Measurements from ENCODE around the gene CCNG1.

Gene CCNG1

DNA sequence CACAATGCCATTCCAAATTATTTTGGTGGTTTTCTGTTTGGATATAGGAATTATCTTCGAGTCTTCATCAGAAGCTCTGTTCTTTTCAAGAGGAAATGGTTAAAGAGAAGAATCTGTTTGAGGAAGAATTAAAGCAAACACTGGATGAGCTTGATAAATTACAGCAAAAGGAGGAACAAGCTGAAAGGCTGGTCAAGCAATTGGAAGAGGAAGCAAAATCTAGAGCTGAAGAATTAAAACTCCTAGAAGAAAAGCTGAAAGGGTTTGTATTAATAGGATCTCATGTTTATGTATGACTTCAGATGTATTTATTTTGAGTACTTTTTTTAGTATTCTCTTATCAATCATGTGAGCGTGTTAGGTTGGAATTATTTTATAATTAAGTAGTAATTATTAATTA lies 38.0 kb downstream of the CCNG1 start:
- H3K4me3 ChIP-seq (ENCODE audit: low read depth, low read length) = no peak overlapping the region
- no peak for DNase-seq (ENCODE audit: low read depth)

DNA sequence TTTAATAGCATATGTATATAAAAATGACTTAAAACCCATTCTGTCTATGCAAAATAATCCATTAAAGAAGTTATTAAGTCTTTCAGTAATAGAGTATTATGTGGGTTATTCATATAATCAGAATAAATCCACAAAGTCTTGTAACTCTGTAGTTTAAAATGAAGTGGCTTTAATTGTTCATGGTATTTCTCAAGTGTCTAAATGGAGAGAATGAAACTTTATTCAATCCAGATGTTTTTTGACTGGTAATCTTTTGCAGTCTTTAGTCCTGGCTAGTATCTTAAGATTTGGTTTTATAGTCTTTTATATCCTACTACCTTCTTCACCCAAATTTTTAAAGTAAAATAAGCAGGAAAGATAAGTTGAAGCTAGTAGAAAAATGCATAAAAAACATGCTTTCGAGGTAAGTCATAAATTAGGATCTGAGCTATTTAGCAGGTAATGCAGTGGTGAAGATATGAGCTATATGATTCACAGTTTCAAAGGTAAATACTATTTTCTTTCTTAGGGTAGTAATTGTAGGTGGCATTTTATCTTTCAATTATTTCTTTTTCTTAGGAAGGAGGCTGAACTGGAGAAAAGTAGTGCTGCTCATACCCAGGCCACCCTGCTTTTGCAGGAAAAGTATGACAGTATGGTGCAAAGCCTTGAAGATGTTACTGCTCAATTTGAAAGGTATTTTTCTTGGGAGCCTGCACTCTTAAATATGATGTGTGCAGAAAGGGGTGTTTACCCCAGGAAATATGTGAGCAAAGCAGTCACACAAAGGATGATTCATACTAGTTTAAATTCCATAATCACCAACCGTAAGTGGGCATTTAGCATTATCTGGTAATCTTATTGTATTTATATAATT lies 41.0 kb downstream of the CCNG1 start:
- no peak overlapping the region for H3K4me3 ChIP-seq (ENCODE audit: low read depth, low read length)
- no peak for DNase-seq (ENCODE audit: low read depth)

DNA sequence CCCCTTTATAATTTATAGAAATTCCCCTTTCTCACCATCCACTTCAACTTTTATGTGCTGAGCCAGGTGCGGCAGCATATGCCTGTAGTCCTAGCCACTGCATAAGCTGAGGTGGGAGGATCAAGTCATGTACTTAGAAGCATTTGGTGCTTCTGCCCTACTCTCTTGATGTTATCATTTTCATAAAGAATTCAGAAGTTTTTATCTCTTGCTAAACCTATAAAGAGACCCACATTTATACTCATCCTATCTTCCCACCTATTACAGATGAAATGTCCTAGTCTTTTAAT lies 41.5 kb downstream of the CCNG1 start:
- DNase-seq (ENCODE audit: low read depth) = no peak

DNA sequence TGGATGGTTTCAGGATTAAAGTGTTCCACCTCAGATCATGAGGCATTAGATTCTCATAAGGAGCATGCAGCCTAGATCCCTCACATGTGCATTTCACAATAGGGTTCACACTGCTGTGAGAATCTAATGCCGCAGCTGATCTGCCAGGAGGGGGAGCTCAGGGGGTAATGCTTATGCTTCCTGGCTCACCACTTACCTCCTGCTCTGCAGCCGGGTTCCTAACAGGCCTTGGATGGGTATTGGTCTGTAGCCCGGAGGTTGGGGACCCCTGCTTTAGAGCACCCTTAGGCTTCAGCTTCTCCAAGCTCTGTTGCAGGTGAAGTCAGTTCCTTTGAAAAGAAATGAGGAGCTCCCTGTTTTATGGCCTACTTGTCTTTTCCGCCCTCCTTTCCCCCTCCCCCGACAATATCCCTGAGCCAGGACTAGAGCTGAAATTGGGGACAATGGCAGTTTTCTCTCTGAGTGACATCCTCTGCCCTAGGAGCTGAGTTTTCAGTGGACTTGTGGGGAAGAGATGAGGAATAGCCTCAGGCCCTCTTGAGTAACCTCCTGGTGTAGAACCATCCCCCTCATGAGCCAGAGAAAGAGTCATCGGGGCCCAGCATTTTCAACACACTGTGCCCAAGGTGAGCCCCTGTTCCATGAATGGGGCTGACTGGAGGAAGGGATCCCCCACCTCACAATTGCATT lies 51.8 kb downstream of the CCNG1 start:
- no peak for DNase-seq (ENCODE audit: low read depth)
- no peak overlapping the region for H3K4me3 ChIP-seq (ENCODE audit: low read depth, low read length)

More for the DNA sequence above, 41.5 kb downstream of the CCNG1 start:
- no peak overlapping the region for H3K4me3 ChIP-seq (ENCODE audit: low read depth, low read length)

DNA sequence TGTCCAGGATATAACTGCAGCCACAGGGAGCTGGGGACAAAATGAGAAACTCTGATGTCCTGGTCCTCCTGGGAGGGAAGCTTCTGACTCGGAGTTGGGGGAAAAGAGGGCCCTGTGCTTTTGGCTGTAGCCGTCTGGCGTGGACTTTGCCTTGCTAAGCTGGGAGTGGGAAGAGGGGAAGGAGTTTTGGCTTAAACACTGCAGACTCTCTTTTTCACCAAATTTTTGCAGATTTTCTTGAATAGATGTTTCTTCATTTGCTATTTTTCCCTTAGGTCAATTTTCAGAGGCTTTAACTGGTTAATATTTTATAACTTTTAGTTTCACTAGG lies 52.3 kb downstream of the CCNG1 start:
- no peak for DNase-seq (ENCODE audit: low read depth)
- no peak overlapping the region for H3K4me3 ChIP-seq (ENCODE audit: low read depth, low read length)

Measured in skeletal muscle cell (primary cell).